ENCODE data around the gene RYR2. TPM values are rescaled to one million over a fixed set of nuclear protein-coding genes. Genes with fewer than 3 reads are reported as not detected.

The RYR2 gene
- total RNA-seq, 6 experiments from 2014 or later, result 0.02 to 0.43 (median 0.16) TPM

- ATAC-seq, result no peak
- H3K27ac ChIP-seq, result no peak overlapping the region
- H3K27me3 ChIP-seq, result no peaks in the 10 kb centered on the region
- TF ChIP-seq, protein P1, sequence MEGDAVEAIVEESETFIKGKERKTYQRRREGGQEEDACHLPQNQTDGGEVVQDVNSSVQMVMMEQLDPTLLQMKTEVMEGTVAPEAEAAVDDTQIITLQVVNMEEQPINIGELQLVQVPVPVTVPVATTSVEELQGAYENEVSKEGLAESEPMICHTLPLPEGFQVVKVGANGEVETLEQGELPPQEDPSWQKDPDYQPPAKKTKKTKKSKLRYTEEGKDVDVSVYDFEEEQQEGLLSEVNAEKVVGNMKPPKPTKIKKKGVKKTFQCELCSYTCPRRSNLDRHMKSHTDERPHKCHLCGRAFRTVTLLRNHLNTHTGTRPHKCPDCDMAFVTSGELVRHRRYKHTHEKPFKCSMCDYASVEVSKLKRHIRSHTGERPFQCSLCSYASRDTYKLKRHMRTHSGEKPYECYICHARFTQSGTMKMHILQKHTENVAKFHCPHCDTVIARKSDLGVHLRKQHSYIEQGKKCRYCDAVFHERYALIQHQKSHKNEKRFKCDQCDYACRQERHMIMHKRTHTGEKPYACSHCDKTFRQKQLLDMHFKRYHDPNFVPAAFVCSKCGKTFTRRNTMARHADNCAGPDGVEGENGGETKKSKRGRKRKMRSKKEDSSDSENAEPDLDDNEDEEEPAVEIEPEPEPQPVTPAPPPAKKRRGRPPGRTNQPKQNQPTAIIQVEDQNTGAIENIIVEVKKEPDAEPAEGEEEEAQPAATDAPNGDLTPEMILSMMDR (IDR thresholded peaks at IDR 0.05), result no peak
- no peak for TF ChIP-seq POLR2A (IDR thresholded peaks at IDR 0.05)
- H3K4me1 ChIP-seq, result no peaks in the 10 kb centered on the region
- no peaks in the 10 kb centered on the region for H3K9me3 ChIP-seq
- no peak overlapping the region for H3K4me3 ChIP-seq
- intact Hi-C loops (cut with DNase I), result no loop called here
- H3K36me3 ChIP-seq, result no peaks in the 10 kb centered on the region
- no peak for DNase-seq
- WGBS (ENCODE audit: insufficient coverage, low coverage, low lambda C conversion rate, missing lambda C conversion rate), result 43% methylated on average over 1 of the region's 1 CpG
Observed at GRCh38 chr1:237713916-237714315, 671.9 kb downstream of the RYR2 start.

GRCh38 chr1:237717106-237717505 is 675.1 kb downstream of the RYR2 start:
- Histone ChIP-seq H3K9me3 (no peaks in the 10 kb centered on the region), H3K36me3 (no peaks in the 10 kb centered on the region), H3K4me3 (no peak overlapping the region), H3K27ac (no peak overlapping the region), H3K4me1 (no peaks in the 10 kb centered on the region), H3K27me3 (no peaks in the 10 kb centered on the region)
- DNase-seq (no peak), ATAC-seq (no peak)
- intact Hi-C loops (cut with DNase I), result no loop called here
- WGBS (ENCODE audit: insufficient coverage, low coverage, low lambda C conversion rate, missing lambda C conversion rate), result 60% methylated on average over 5 of the region's 5 CpGs
- TF ChIP-seq, protein P1 (IDR thresholded peaks at IDR 0.05), result no peak
- no peak for TF ChIP-seq POLR2A (IDR thresholded peaks at IDR 0.05)

GRCh38 chr1:237730826-237731350 is 688.9 kb downstream of the RYR2 start:
- WGBS (ENCODE audit: insufficient coverage, low coverage, low lambda C conversion rate, missing lambda C conversion rate), result 88% methylated on average over 1 of the region's 1 CpG

DNA sequence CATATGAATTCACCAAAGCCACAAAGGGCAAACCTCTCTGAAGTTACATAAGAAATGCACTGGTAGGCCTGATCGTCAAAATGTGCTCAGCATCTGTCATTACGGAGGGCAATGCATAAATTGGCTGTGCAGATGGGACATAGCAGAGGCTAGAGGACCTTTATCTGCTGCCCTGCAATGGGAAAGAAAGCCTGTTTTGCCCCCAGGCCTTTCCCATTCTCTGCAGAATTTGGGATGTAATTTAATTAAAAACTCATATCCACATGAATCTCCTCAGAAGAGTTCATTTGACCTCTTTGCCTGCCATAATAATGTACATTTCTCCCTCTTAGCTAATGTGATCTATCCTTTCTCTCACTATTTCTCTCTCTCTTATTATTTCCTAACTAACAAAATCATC is 690.7 kb downstream of the RYR2 start:
- DNase-seq (no peak), ATAC-seq (no peak)
- 78% methylated on average over 2 of the region's 2 CpGs for WGBS (ENCODE audit: insufficient coverage, low coverage, low lambda C conversion rate, missing lambda C conversion rate)
- H3K4me3 ChIP-seq, result no peak overlapping the region
- H3K4me1 ChIP-seq, result no peaks in the 10 kb centered on the region
- no peaks in the 10 kb centered on the region for H3K36me3 ChIP-seq
- no peak for TF ChIP-seq POLR2A (IDR thresholded peaks at IDR 0.05)
- TF ChIP-seq, protein P1 (IDR thresholded peaks at IDR 0.05), result no peak
- H3K9me3 ChIP-seq, result no peaks in the 10 kb centered on the region
- intact Hi-C loops (cut with DNase I), result no loop called here
- H3K27me3 ChIP-seq, result no peaks in the 10 kb centered on the region
- no peak overlapping the region for H3K27ac ChIP-seq

More at GRCh38 chr1:237730826-237731350, 688.9 kb downstream of the RYR2 start:
- Histone ChIP-seq H3K4me1 (no peaks in the 10 kb centered on the region), H3K9me3 (peaks cover 0 to 4% (median 0%) of the 10 kb centered on the region in 4 donors), H3K27ac (no peak overlapping the region), H3K27me3 (no peaks in the 10 kb centered on the region), H3K4me3 (no peak overlapping the region), H3K36me3 (no peaks in the 10 kb centered on the region)
- DNase-seq, result no peak
- TF ChIP-seq, protein P1 (IDR thresholded peaks at IDR 0.05), result no peak
- TF ChIP-seq POLR2A (IDR thresholded peaks at IDR 0.05), result no peak
- ATAC-seq, result no peak
- intact Hi-C loops (cut with DNase I), result no loop called here
